Measurements from ENCODE around the gene NDUFS8. TPM values are rescaled to one million over a fixed set of nuclear protein-coding genes. Genes with fewer than 3 reads are reported as not detected.

Gene NDUFS8
- polyA plus RNA-seq, 3 donors: 62.9 to 141 (median 114) TPM

GRCh38 chr11:68042219-68043028 lies 11.9 kb downstream of the NDUFS8 start:
- H3K9me3 ChIP-seq (replicated peaks in 1 of 2; ENCODE audit: control insufficient read depth in 1 of 2, insufficient read depth in 1 of 2, low read length in 2 of 2): no peaks in the 10 kb centered on the region
- H3K4me1 Mint-ChIP-seq: peaks cover 15% of the 10 kb centered on the region
- 96% methylated on average over 19 of the region's 27 CpGs for WGBS (ENCODE audit: insufficient coverage)
- H3K36me3 Mint-ChIP-seq: peaks cover 34 to 48% of the 10 kb centered on the region in 2 donors
- H3K9me3 Mint-ChIP-seq: peaks cover 0 to 3% (median 0%) of the 10 kb centered on the region in 7 donors
- peak overlapping the region in 4 of 7 donors; percentile 48 to 99 (median 58) for H3K27ac Mint-ChIP-seq
- peaks cover 83% of the 10 kb centered on the region for H4K20me1 ChIP-seq (ENCODE audit: insufficient read depth, low read length)
- H3K4me2 ChIP-seq (replicated peaks; ENCODE audit: extremely low read depth, low read length, poor library complexity, severe bottlenecking): no peak overlapping the region
- H3K27me3 Mint-ChIP-seq (ENCODE audit: low read depth in 3 of 3): no peaks in the 10 kb centered on the region
- no peak overlapping the region for H3K9ac ChIP-seq (ENCODE audit: insufficient read depth, low read length, poor library complexity, severe bottlenecking)
- no peak for DNase-seq
- H3K36me3 ChIP-seq (replicated peaks in 1 of 2; ENCODE audit: control insufficient read depth in 1 of 2, insufficient read depth in 2 of 2, low read length in 2 of 2): peaks cover 63 to 64% of the 10 kb centered on the region in 2 donors
- no peaks in the 10 kb centered on the region for H3K27me3 ChIP-seq (ENCODE audit: control insufficient read depth in 2 of 2, insufficient read depth in 2 of 2, low read length in 2 of 2)
- H3K27ac ChIP-seq (ENCODE audit: low read depth in 1 of 2, low read length in 2 of 2): peak overlapping the region in 1 of 2 donors; percentile 98
- H3K4me1 ChIP-seq (ENCODE audit: control insufficient read depth in 1 of 2, insufficient read depth in 2 of 2, low read length in 2 of 2): peaks cover 27 to 45% of the 10 kb centered on the region in 2 donors
- H3K79me2 ChIP-seq (ENCODE audit: insufficient read depth, low read length): peaks cover 90% of the 10 kb centered on the region
- intact Hi-C loops (cut with micrococcal nuclease): loop anchor here in 1 of 2 donors (5.0 kb wide), 1 partner anchor 35 kb away; no protein-coding TSS in a partner anchor
- no peak overlapping the region for H3K4me3 ChIP-seq (replicated peaks in 1 of 3; ENCODE audit: low read depth in 2 of 3, low read length in 3 of 3)
- H3K4me3 Mint-ChIP-seq: no peak overlapping the region
- TF ChIP-seq CTCF (IDR thresholded peaks at IDR 0.05): no peak
- no peak overlapping the region for H2AFZ ChIP-seq (ENCODE audit: insufficient read depth, low read depth, low read length, poor library complexity, severe bottlenecking)

GRCh38 chr11:68043029-68043348 lies 12.5 kb downstream of the NDUFS8 start:
- H3K9me3 Mint-ChIP-seq: peaks cover 0 to 3% (median 0%) of the 10 kb centered on the region in 7 donors
- no peak for DNase-seq
- no peaks in the 10 kb centered on the region for H3K9me3 ChIP-seq (replicated peaks in 1 of 2; ENCODE audit: control insufficient read depth in 1 of 2, insufficient read depth in 1 of 2, low read length in 2 of 2)
- H3K36me3 Mint-ChIP-seq: peaks cover 39 to 54% of the 10 kb centered on the region in 2 donors
- WGBS (ENCODE audit: insufficient coverage): 92% methylated on average over 8 of the region's 8 CpGs
- no peak overlapping the region for H3K4me3 Mint-ChIP-seq
- H4K20me1 ChIP-seq (ENCODE audit: insufficient read depth, low read length): peaks cover 88% of the 10 kb centered on the region
- H3K79me2 ChIP-seq (ENCODE audit: insufficient read depth, low read length): peaks cover 84% of the 10 kb centered on the region
- TF ChIP-seq CTCF (IDR thresholded peaks at IDR 0.05): no peak
- H3K4me1 Mint-ChIP-seq: peaks cover 10% of the 10 kb centered on the region
- H3K4me3 ChIP-seq (replicated peaks in 1 of 3; ENCODE audit: low read depth in 2 of 3, low read length in 3 of 3): no peak overlapping the region
- no peak overlapping the region for H3K9ac ChIP-seq (ENCODE audit: insufficient read depth, low read length, poor library complexity, severe bottlenecking)
- H3K36me3 ChIP-seq (replicated peaks in 1 of 2; ENCODE audit: control insufficient read depth in 1 of 2, insufficient read depth in 2 of 2, low read length in 2 of 2): peaks cover 68 to 69% of the 10 kb centered on the region in 2 donors
- intact Hi-C loops (cut with micrococcal nuclease): loop anchor here in 1 of 2 donors (5.0 kb wide), 1 partner anchor 36 kb away; no protein-coding TSS in a partner anchor
- no peak overlapping the region for H2AFZ ChIP-seq (ENCODE audit: insufficient read depth, low read depth, low read length, poor library complexity, severe bottlenecking)
- no peaks in the 10 kb centered on the region for H3K27me3 ChIP-seq (ENCODE audit: control insufficient read depth in 2 of 2, insufficient read depth in 2 of 2, low read length in 2 of 2)
- peaks cover 22 to 40% of the 10 kb centered on the region in 2 donors for H3K4me1 ChIP-seq (ENCODE audit: control insufficient read depth in 1 of 2, insufficient read depth in 2 of 2, low read length in 2 of 2)
- H3K27ac Mint-ChIP-seq: no peak overlapping the region
- peak overlapping the region in 1 of 2 donors; percentile 31 for H3K27ac ChIP-seq (ENCODE audit: low read depth in 1 of 2, low read length in 2 of 2)
- no peak overlapping the region for H3K4me2 ChIP-seq (replicated peaks; ENCODE audit: extremely low read depth, low read length, poor library complexity, severe bottlenecking)
- H3K27me3 Mint-ChIP-seq (ENCODE audit: low read depth in 3 of 3): peaks cover 0 to 2% (median 0%) of the 10 kb centered on the region in 3 donors
